Stimulated activated CD4-positive, alpha-beta T cell treated with anti-CD3 and anti-CD28 coated beads, Interleukin-2, amount 100 ng/mL, for 48 hours (primary cell): Measurements from ENCODE around the gene SLC1A7.

Source experiments
- DNase-seq, 2 donors: peaks; one replicate each; pipeline ENCODE4 v3.0.0-alpha.2; 2020

Gene SLC1A7

GRCh38 chr1:53060579-53060978 lies 81.9 kb downstream of the SLC1A7 start:
- no peak for DNase-seq

- DNase-seq, result no peak
Measured at GRCh38 chr1:53057127-53057526, 85.3 kb downstream of the SLC1A7 start.

GRCh38 chr1:53051676-53052075 lies 90.8 kb downstream of the SLC1A7 start:
- DNase-seq, result no peak

GRCh38 chr1:53050310-53050709 lies 92.1 kb downstream of the SLC1A7 start:
- no peak for DNase-seq

- no peak for DNase-seq
Measured at GRCh38 chr1:53049574-53049967, 92.9 kb downstream of the SLC1A7 start.

GRCh38 chr1:53048960-53049573 lies 93.4 kb downstream of the SLC1A7 start:
- no peak for DNase-seq

GRCh38 chr1:53047737-53048736 lies 94.4 kb downstream of the SLC1A7 start:
- DNase-seq, result no peak

GRCh38 chr1:53046930-53047329 lies 95.5 kb downstream of the SLC1A7 start:
- DNase-seq, result no peak

GRCh38 chr1:53044926-53045325 lies 97.5 kb downstream of the SLC1A7 start:
- DNase-seq, result no peak

GRCh38 chr1:53043271-53043670 lies 99.2 kb downstream of the SLC1A7 start:
- no peak for DNase-seq

GRCh38 chr1:53038566-53038965 lies 103.9 kb downstream of the SLC1A7 start:
- DNase-seq, result no peak
